ENCODE data around the gene MYOZ1.

The MYOZ1 gene

GRCh38 chr10:73644015-73644743 lies 2.9 kb upstream of the MYOZ1 start:
- TF ChIP-seq GLIS3 (CRISPR knock-in tag; IDR thresholded peaks at IDR 0.05), result no peak
- no peak for TF ChIP-seq ZFP30 (CRISPR knock-in tag; IDR thresholded peaks at IDR 0.05)
- no peak for TF ChIP-seq ZNF565 (CRISPR knock-in tag; conservative IDR thresholded peaks at IDR 0.05; ENCODE audit: low read depth)
- no peak for TF ChIP-seq ESRRG (CRISPR knock-in tag; IDR thresholded peaks at IDR 0.05)
- no peak for TF ChIP-seq ZFP3 (CRISPR knock-in tag; IDR thresholded peaks at IDR 0.05)
- TF ChIP-seq CSDC2 (CRISPR knock-in tag; IDR thresholded peaks at IDR 0.05), result no peak
- TF ChIP-seq ZNF70 (CRISPR knock-in tag; IDR thresholded peaks at IDR 0.05), result no peak
- TF ChIP-seq TOX (CRISPR knock-in tag; IDR thresholded peaks at IDR 0.05; ENCODE audit: borderline replicate concordance), result no peak
- no peak for TF ChIP-seq RARB (CRISPR knock-in tag; IDR thresholded peaks at IDR 0.05)
- TF ChIP-seq ISL1 (CRISPR knock-in tag; IDR thresholded peaks at IDR 0.05), result no peak
- no peak for TF ChIP-seq ZC3H10 (CRISPR knock-in tag; IDR thresholded peaks at IDR 0.05)
- no peak for TF ChIP-seq TCF4 (CRISPR knock-in tag; IDR thresholded peaks at IDR 0.05; ENCODE audit: borderline replicate concordance)
- no peak for TF ChIP-seq PATZ1 (CRISPR knock-in tag; IDR thresholded peaks at IDR 0.05; ENCODE audit: borderline replicate concordance)
- no peak for TF ChIP-seq POU6F1 (CRISPR knock-in tag; IDR thresholded peaks at IDR 0.05; ENCODE audit: borderline replicate concordance, low read depth)
- TF ChIP-seq OSR1 (CRISPR knock-in tag; IDR thresholded peaks at IDR 0.05), result no peak
- TF ChIP-seq BACH2 (CRISPR knock-in tag; IDR thresholded peaks at IDR 0.05; ENCODE audit: borderline replicate concordance), result no peak
- TF ChIP-seq PPARA (CRISPR knock-in tag; IDR thresholded peaks at IDR 0.05; ENCODE audit: borderline replicate concordance), result no peak
- no peak for TF ChIP-seq ARNTL (CRISPR knock-in tag; IDR thresholded peaks at IDR 0.05; ENCODE audit: borderline replicate concordance, low read depth)
- ATAC-seq, result peak; percentile 70

GRCh38 chr10:73643362-73643761 lies 2.1 kb upstream of the MYOZ1 start:
- no peak for TF ChIP-seq TSHZ2 (CRISPR knock-in tag; IDR thresholded peaks at IDR 0.05)
- TF ChIP-seq ARNTL (CRISPR knock-in tag; IDR thresholded peaks at IDR 0.05; ENCODE audit: borderline replicate concordance, low read depth), result no peak
- no peak for TF ChIP-seq PPARA (CRISPR knock-in tag; IDR thresholded peaks at IDR 0.05; ENCODE audit: borderline replicate concordance)
- no peak for TF ChIP-seq GLIS3 (CRISPR knock-in tag; IDR thresholded peaks at IDR 0.05)
- no peak for TF ChIP-seq TOX (CRISPR knock-in tag; IDR thresholded peaks at IDR 0.05; ENCODE audit: borderline replicate concordance)
- no peak for TF ChIP-seq CREB5 (CRISPR knock-in tag; IDR thresholded peaks at IDR 0.05; ENCODE audit: low read depth)
- TF ChIP-seq ISL1 (CRISPR knock-in tag; IDR thresholded peaks at IDR 0.05), result no peak
- TF ChIP-seq CSRNP3 (CRISPR knock-in tag; IDR thresholded peaks at IDR 0.05), result no peak
- no peak for TF ChIP-seq TCF4 (CRISPR knock-in tag; IDR thresholded peaks at IDR 0.05; ENCODE audit: borderline replicate concordance)
- no peak for TF ChIP-seq ZC3H10 (CRISPR knock-in tag; IDR thresholded peaks at IDR 0.05)
- TF ChIP-seq ZNF565 (CRISPR knock-in tag; conservative IDR thresholded peaks at IDR 0.05; ENCODE audit: low read depth), result no peak
- TF ChIP-seq PATZ1 (CRISPR knock-in tag; IDR thresholded peaks at IDR 0.05; ENCODE audit: borderline replicate concordance), result no peak
- no peak for TF ChIP-seq ZFP3 (CRISPR knock-in tag; IDR thresholded peaks at IDR 0.05)
- no peak for ATAC-seq
